Loucy (cell line): Measurements from ENCODE around the gene TINAG.

ENCODE experiments used
- EZH2phosphoT487 ChIP-seq: fragments of 200-600 bp; IDR thresholded peaks from 2 replicates; pipeline ENCODE4 v1.6.1; 2018; ENCODE audit warnings: antibody characterized with exemption, mild to moderate bottlenecking, moderate library complexity, borderline replicate concordance
- TF ChIP-seq, protein P1 (sequence below): fragments of 200-600 bp; sonication (generic); conservative IDR thresholded peaks from 2 replicates; pipeline ENCODE4 v1.5.1; 2014; ENCODE audit warnings: mild to moderate bottlenecking, antibody characterized with exemption, low read length

DNA sequence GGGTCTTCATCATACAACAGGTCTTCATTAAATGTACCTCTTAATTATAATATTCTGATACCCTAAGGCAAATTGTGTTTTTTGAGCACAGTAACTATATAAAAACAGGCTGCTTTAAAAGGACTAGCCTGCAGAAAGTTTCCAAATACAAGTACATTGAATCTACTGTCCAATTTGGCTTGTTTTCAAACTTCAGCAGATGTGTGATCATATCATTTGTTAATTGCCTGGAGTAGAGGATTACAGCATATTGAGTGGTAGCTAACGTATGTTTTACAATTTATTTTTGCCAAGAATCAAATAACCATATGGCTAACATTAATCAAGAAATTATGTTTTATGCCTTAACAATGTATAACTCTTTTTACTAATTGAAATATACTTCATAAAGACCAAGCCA lies 12.6 kb downstream of the TINAG start:
- TF ChIP-seq, protein P1, sequence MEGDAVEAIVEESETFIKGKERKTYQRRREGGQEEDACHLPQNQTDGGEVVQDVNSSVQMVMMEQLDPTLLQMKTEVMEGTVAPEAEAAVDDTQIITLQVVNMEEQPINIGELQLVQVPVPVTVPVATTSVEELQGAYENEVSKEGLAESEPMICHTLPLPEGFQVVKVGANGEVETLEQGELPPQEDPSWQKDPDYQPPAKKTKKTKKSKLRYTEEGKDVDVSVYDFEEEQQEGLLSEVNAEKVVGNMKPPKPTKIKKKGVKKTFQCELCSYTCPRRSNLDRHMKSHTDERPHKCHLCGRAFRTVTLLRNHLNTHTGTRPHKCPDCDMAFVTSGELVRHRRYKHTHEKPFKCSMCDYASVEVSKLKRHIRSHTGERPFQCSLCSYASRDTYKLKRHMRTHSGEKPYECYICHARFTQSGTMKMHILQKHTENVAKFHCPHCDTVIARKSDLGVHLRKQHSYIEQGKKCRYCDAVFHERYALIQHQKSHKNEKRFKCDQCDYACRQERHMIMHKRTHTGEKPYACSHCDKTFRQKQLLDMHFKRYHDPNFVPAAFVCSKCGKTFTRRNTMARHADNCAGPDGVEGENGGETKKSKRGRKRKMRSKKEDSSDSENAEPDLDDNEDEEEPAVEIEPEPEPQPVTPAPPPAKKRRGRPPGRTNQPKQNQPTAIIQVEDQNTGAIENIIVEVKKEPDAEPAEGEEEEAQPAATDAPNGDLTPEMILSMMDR: no peak
- TF ChIP-seq EZH2phosphoT487: no peak
